Chondrocyte (in vitro differentiated cells): ENCODE measurements around the gene BCL11B. TPM values are rescaled to one million over a fixed set of nuclear protein-coding genes. Genes with fewer than 3 reads are reported as not detected.

ENCODE experiments used
- DNase-seq: peaks from one replicate; pipeline ENCODE4 v3.0.0; 2021; ENCODE audit warnings: mixed read lengths, low spot score
- H3K27ac Mint-ChIP-seq: one replicate; pipeline ENCODE4 v1.8.0; 2021; ENCODE audit warnings: mild to moderate bottlenecking, moderate library complexity, mixed read lengths; ENCODE audit not compliant: unreplicated experiment
- H3K27me3 Mint-ChIP-seq: 2 replicates; pipeline ENCODE4 v1.8.0; 2021; ENCODE audit warnings: low read depth, mixed read lengths
- H3K36me3 Mint-ChIP-seq: 2 replicates; pipeline ENCODE4 v1.8.0; 2021; ENCODE audit warnings: low read depth, mixed read lengths
- H3K4me1 Mint-ChIP-seq: 2 replicates; pipeline ENCODE4 v1.8.0; 2021; ENCODE audit warnings: low read depth, mild to moderate bottlenecking, mixed read lengths
- H3K4me3 Mint-ChIP-seq: one replicate; pipeline ENCODE4 v1.8.0; 2021; ENCODE audit warnings: mild to moderate bottlenecking, moderate library complexity, mixed read lengths; ENCODE audit not compliant: unreplicated experiment
- H3K9me3 Mint-ChIP-seq: 2 replicates; pipeline ENCODE4 v1.8.0; 2021; ENCODE audit warnings: low read depth, mixed read lengths
- total RNA-seq: library from RNA; stranded (reverse); gene quantifications from 3 replicates; pipeline ENCODE4 v1.2.1, GENCODE V29; 2021
- TF ChIP-seq, protein P1 (sequence below): fragments of 200-600 bp; sonication (generic); IDR thresholded peaks from 2 replicates; pipeline ENCODE4 v1.5.0; 2021; ENCODE audit warnings: antibody characterized with exemption, mild to moderate bottlenecking, moderate library complexity

The BCL11B gene
- total RNA-seq, 1 donor from 2014 or later, result 0.17 TPM

DNA sequence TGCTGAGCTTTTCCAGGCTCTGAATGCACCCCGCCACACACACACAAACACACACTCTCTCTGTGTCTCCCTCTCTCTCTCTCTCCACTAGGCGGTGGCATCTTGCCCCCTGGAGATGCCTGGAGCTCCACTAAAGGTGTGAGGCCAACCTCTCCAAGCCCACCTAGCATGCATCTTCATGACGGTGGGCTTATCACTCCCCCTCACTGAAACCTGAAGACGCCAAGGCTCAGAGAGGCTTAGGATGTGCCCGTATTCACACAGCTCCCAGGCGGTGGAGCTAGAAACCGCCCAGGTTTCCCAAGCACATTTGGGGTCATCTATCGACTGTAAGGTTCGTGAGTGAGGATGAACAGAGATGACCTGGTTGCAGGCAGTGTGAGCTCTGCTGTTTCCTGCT lies 42.6 kb upstream of the BCL11B start:
- peaks cover 2% of the 10 kb centered on the region for H3K36me3 Mint-ChIP-seq
- H3K27me3 Mint-ChIP-seq, result peaks cover 10% of the 10 kb centered on the region
- no peaks in the 10 kb centered on the region for H3K4me1 Mint-ChIP-seq
- H3K4me3 Mint-ChIP-seq, result no peak overlapping the region
- peaks cover 8% of the 10 kb centered on the region for H3K9me3 Mint-ChIP-seq
- no peak overlapping the region for H3K27ac Mint-ChIP-seq
- TF ChIP-seq, protein P1, sequence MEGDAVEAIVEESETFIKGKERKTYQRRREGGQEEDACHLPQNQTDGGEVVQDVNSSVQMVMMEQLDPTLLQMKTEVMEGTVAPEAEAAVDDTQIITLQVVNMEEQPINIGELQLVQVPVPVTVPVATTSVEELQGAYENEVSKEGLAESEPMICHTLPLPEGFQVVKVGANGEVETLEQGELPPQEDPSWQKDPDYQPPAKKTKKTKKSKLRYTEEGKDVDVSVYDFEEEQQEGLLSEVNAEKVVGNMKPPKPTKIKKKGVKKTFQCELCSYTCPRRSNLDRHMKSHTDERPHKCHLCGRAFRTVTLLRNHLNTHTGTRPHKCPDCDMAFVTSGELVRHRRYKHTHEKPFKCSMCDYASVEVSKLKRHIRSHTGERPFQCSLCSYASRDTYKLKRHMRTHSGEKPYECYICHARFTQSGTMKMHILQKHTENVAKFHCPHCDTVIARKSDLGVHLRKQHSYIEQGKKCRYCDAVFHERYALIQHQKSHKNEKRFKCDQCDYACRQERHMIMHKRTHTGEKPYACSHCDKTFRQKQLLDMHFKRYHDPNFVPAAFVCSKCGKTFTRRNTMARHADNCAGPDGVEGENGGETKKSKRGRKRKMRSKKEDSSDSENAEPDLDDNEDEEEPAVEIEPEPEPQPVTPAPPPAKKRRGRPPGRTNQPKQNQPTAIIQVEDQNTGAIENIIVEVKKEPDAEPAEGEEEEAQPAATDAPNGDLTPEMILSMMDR, result no peak
- DNase-seq, result no peak

DNA sequence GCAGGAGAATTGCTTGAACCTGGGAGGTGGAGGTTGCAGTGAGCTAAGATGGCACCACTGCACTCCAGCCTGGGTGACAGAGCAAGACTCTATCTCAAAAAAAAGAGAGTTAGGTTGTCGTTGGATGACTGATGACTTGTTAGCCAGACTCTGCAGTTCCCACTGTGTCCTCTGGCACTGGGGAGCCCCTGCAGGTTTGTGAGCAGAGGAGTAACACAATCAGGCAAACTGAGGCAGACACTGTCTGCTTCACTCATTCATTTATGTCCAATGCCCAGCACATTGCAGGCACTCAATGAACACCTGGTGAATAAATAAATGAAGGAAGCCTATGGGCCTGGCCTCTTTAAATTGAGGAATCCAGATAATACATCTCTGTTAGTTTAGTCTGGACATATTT lies 41.2 kb upstream of the BCL11B start:
- no peak for DNase-seq
- Mint-ChIP-seq H3K36me3 (peaks cover 2% of the 10 kb centered on the region), H3K4me3 (no peak overlapping the region), H3K27me3 (peaks cover 11% of the 10 kb centered on the region), H3K27ac (no peak overlapping the region), H3K4me1 (no peaks in the 10 kb centered on the region), H3K9me3 (peaks cover 8% of the 10 kb centered on the region)
- TF ChIP-seq, protein P1, result no peak

DNA sequence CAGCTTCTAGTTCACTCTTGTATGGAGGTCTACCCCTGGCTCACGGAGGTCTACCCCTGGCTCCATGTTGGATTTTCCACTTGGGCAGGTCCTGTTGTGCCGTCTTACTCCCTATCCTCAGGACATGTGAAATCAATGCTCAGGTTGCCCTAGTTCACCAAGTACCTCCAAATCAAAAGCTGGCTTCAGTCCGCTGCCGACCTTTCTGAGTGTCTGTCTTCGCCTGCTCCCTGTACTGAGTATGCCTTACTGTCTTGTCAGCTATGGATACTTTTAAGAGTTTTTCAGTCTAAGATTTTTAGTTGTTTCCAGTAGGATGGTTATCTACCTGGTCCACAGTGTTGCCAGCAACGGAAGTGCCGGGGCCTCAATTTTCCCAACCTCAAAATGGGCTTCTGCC lies 40.1 kb upstream of the BCL11B start:
- DNase-seq, result peak; percentile 36
- Mint-ChIP-seq H3K27me3 (peaks cover 11% of the 10 kb centered on the region), H3K9me3 (peaks cover 8% of the 10 kb centered on the region), H3K4me1 (no peaks in the 10 kb centered on the region), H3K27ac (no peak overlapping the region), H3K36me3 (peaks cover 2% of the 10 kb centered on the region), H3K4me3 (no peak overlapping the region)
- TF ChIP-seq, protein P1, result no peak

DNA sequence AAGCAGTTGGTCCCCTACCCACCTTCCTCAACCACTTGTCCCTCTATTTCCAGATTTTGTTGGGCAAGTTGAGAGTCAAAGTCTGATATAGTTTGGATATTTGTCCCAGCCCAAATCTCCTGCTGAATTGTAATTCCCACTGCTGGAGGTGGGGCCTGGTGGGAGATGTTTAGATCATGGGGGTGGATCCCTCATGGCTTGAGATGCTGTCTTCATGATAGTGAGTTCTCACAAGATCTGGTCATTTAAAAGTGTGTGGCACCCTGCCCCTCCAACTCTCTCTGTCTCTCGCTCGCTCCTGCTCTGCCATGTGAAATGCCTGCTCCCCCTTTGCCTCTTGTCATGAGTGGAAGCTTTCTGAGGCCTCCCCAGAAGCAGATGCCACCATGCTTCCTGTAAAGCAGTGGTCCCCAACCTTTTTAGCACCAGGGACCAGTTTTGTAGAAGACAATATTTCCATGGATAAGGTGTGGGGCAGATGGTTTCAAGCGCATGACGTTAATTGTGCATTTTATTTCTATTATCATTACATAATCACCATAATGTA lies 37.3 kb upstream of the BCL11B start:
- Mint-ChIP-seq H3K9me3 (peaks cover 14% of the 10 kb centered on the region), H3K27ac (no peak overlapping the region), H3K4me3 (no peak overlapping the region), H3K4me1 (no peaks in the 10 kb centered on the region), H3K27me3 (peaks cover 20% of the 10 kb centered on the region), H3K36me3 (peaks cover 2% of the 10 kb centered on the region)
- DNase-seq, result no peak
- TF ChIP-seq, protein P1, result no peak

DNA sequence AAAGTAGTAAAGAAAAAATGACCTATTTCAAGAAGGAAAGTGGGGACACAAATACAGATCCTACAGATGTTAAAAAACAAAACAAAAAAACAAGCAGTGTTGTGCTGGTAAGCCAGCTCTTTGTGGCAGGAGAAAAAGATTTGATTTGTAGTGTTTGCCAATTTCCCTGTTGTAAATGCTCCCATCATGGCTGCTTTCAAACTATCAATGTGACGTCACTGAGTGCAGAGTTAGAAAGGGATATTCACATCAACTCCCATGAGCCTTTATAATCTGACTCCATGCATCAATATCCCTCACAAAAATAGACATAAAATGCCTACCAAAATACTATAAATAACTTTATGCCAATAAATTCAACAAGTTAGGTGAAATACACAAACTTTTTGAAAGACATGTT lies 32.2 kb upstream of the BCL11B start:
- Mint-ChIP-seq H3K4me3 (no peak overlapping the region), H3K27ac (no peak overlapping the region), H3K36me3 (peaks cover 11% of the 10 kb centered on the region), H3K9me3 (peaks cover 33% of the 10 kb centered on the region), H3K4me1 (no peaks in the 10 kb centered on the region), H3K27me3 (peaks cover 19% of the 10 kb centered on the region)
- no peak for DNase-seq
- TF ChIP-seq, protein P1, result no peak
